ELR (cell line): ENCODE measurements around the gene ARFRP1.

Source experiments
- DNase-seq: peaks from one replicate; pipeline ENCODE4 v3.0.0-alpha.2; 2015; ENCODE audit warnings: low read depth

ARFRP1 gene

DNA sequence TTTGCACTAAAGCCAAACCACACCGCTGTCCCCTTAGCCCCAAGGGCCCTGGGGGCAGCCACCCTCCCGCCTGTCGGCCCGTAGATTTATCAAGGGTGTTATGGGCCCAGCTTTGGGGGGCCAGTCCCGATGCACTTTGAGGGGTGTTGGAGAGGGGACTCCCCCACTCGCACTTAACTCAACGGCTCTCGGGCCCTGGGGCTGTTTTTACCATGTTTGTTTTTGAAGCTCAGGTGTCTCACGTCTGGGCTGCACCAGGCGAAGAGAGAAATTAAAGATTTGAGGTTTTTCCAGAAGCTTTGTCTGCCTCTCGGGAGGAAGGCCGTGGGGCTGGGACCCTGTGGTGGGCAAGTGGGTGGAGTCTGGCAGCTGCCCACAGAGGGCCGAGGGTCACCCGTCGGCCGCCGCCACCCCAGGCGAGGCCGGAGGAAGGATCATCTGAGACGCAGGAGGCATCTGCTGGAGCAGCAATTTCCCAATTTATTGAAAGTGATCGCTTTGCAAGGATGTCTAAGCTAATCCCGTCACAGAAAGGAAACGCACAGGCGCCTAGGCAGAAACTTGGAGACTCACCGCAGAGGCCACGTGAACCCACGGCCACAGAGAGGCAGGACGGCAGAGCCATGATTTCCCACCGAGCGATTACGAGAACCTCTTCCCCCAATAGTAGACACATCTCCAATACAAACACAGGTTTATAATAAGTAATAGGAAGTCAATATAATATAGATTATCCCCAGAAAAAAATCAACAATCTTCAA lies 35.6 kb upstream of the ARFRP1 start:
- DNase-seq, result no peak

DNA sequence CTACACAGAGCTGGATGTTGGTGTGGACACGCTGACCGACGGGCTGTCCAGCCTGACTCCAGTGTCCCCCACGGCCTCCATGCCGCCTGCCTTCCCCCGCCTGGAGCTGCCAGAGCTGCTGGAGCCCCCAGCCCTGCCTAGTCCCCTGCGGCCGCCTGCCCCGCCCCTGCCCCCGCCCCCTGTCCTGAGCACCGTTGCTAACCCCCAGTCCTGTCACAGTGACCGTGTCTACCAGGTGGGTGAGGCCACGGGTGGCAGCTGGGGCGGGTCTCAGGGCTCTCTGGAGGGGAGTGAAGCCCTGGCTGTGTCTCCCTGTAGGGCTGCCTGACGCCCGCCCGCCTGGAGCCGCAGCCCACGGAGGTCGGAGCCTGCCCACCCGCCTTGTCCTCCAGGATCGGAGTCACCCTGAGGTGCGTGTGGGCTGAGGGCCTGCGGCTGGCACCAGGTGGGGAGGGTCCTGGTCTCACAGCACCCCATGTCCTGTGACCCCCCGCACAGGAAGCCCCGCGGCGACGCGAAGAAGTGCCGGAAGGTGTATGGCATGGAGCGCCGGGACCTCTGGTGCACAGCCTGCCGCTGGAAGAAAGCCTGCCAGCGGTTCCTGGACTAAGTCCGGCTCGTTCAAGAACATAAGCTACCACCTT lies 34.7 kb upstream of the ARFRP1 start:
- no peak for DNase-seq

DNA sequence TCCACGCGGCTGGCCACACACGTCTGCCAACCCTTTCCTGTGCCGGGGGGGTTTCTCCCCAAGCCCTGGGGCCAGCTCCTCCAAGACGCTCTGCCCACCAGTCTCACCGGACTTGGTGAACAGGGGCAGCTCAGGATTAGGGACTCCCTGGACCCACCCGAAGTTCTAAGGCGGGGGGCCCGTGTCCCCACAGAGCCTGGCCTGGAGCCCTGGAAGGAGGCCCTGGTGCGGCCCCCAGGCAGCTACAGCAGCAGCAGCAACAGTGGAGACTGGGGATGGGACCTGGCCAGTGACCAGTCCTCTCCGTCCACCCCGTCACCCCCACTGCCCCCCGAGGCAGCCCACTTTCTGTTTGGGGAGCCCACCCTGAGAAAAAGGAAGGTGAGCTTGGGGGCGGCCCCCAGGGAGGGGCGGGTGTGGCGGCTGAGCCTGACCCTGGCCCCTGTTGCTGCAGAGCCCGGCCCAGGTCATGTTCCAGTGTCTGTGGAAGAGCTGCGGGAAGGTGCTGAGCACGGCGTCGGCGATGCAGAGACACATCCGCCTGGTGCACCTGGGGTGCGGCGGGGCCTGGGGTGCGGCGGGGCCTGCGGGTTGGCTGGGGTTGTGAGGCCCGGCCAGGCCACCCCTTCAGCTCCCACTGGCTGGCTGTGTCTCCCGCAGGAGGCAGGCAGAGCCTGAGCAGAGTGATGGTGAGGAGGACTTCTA lies 34.1 kb upstream of the ARFRP1 start:
- no peak for DNase-seq

DNA sequence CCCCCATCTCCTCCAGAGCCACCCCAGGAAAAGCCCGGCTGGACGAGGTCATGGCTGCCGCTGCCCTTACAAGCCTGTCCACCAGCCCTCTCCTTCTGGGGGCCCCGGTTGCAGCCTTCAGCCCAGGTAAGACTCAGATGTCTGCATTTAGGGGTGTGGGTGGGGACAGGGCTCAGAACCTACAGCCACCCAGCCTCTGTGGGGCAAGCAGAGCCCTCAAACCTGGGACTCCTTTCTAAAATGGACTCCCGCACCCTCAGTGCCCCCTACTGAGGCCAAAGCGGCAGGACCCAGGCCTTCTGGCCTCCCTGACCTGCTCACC lies 33.5 kb upstream of the ARFRP1 start:
- DNase-seq, result no peak

DNA sequence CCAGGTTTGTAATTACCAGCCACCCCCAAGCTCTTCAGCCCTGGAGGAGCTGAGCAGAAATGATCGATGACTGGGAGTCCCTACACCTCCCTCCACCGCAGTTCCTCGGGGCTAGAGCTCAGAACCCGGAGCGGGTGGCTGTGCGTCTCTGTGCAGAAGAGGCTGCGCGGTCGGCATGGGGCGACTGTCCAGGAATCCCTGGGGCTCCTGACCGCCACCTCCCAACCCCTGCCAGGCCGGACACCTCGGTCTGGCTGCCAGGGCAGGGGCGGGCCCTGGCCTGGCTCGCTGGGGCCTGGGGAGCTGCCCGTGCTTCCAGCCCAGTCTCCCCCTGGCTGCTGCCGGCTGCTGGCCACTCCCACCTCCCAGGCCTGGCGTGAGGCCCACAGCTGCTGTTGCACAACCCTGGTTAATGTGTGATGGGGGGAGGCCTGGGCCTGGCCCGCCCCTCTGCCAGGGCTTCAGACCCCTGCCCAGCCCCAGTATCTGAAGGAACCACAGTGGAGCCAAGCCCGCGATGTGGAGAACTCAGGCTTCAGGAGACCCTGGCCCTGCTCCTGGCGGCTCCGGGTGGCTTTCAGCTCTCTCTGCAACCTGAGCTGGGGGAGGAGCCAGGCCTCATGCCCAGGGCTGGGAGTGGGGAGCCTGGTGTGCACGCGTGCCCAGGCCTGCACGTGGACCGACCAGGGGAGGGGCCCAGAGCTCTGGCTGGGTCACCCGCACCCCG lies 33.0 kb upstream of the ARFRP1 start:
- peak; percentile 89 for DNase-seq

DNA sequence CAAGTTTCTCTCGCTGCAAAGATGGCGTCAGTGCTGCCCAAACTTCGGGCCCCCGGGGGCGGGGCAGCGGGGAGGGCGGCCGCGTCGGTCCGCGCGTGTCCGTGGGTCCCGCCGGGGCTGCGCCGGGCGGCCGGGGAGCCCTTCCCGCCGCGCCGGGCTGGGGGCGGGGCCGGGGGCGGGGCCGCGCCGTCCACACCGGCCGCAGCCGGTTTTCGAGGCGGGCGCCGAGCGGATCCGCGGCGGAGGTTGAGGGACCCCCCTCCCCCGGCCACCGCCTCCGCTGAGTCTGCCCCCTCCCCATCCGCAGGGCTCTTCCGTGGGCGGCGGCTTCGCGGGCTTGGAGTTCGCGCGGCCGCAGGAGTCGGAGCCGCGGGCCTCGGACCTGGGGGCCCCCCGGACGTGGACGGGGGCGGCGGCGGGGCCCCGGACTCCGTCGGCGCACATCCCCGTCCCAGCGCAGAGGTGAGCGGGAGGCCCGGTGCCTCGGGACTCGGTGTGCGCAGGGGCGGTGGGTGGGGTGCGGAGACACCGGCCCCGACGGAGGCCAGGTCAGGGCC lies 32.4 kb upstream of the ARFRP1 start:
- DNase-seq, result peak; percentile 52

DNA sequence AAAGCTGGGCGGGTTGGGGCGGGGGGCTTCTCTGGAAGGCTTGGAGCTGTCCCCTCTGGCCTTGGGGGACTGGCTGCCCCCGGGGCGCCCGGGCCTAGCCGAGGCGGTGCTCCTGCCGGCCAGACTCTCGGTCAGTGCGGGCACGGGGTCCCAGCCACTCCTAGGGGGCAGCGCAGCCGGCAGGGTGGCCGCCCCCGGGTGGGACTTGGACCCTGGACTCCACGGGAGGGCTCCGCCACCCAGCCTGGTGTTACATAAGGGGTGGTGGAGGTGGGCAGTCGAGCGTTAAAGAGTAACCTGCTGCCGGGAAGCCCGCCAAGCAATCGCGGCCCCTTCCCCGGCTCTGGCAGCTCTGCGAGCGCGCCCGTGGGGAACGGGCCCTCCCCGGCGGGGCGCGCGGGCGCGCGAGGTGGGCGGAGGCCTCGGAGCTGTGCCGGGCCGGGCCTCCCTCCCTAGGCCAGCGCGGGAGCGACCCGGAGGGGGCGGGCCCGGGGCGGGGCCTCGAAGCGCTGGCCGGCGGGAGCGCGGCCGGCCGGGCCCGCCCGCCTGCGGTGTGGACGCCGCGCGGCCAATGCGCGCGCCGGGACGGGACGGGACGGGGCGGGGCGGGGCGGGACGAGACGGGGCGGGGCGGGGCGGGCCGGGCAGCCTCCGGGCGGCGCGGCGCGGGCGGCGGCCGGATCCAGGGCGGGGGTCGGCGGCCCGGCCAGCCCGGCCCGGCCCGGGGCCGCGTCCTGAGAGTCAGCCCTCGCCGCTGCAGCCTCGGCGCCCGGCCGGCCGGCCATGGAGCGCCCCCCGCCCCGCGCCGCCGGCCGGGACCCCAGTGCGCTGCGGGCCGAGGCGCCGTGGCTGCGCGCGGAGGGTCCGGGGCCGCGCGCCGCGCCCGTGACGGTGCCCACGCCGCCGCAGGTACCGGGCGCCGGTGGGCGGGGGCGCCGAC lies 31.6 kb upstream of the ARFRP1 start, which contains the start of gene SLC2A4RG:
TSS of gene SLC2A4RG (plus strand) at position 647 of the 940 bp plus-strand sequence. CDS start at position 784, 137 bp downstream.
- DNase-seq, result peak; percentile 87

DNA sequence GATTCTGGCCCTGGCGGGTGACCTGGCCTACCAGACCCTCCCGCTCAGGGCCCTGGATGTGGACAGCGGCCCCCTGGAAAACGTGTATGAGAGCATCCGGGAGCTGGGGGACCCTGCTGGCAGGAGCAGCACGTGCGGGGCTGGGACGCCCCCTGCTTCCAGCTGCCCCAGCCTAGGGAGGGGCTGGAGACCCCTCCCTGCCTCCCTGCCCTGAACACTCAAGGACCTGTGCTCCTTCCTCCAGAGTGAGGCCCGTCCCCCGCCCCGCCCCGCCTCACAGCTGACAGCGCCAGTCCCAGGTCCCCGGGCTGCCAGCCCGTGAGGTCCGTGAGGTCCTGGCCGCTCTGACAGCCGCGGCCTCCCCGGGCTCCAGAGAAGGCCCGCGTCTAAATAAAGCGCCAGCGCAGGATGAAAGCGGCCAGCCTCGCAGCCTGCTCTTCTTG lies 30.9 kb upstream of the ARFRP1 start:
- no peak for DNase-seq

DNA sequence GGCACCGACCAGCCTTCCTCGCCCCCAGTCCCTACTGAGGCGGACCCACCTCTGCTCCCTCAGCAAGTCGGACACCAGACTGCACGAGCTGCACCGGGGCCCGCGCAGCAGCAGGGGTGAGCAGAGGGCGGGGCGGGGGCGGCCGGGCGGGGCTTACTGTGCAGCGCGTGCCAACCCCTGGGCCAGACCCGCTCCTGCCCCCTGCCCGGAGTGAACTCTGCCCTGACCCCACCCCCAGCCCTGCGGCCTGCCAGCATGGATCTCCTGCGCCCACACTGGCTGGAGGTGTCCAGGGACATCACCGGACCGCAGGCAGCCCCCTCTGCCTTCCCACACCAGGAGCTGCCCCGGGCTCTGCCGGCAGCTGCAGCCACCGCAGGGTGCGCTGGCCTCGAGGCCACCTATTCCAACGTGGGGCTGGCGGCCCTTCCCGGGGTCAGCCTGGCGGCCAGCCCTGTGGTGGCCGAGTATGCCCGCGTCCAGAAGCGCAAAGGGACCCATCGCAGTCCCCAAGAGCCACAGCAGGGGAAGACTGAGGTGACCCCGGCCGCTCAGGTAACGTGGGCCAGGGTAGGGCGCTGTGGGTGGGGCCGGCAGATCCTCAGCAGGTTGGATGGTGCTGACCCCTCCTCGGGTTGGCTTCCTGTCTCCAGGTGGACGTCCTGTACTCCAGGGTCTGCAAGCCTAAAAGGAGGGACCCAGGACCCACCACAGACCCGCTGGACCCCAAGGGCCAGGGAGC lies 30.3 kb upstream of the ARFRP1 start:
- DNase-seq, result no peak

DNA sequence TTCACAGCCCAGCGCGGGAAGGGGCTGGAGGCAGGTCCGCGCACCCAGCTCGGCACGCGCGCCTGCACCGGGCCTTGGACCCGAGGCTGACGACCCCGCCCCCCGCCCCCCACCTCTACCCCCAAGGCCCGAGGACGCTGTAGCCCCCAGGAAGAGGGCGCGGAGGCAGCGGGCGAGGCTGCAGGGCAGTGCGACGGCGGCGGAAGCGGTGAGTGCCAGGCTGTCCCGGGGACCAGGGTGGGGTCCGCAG lies 29.8 kb upstream of the ARFRP1 start:
- no peak for DNase-seq

DNA sequence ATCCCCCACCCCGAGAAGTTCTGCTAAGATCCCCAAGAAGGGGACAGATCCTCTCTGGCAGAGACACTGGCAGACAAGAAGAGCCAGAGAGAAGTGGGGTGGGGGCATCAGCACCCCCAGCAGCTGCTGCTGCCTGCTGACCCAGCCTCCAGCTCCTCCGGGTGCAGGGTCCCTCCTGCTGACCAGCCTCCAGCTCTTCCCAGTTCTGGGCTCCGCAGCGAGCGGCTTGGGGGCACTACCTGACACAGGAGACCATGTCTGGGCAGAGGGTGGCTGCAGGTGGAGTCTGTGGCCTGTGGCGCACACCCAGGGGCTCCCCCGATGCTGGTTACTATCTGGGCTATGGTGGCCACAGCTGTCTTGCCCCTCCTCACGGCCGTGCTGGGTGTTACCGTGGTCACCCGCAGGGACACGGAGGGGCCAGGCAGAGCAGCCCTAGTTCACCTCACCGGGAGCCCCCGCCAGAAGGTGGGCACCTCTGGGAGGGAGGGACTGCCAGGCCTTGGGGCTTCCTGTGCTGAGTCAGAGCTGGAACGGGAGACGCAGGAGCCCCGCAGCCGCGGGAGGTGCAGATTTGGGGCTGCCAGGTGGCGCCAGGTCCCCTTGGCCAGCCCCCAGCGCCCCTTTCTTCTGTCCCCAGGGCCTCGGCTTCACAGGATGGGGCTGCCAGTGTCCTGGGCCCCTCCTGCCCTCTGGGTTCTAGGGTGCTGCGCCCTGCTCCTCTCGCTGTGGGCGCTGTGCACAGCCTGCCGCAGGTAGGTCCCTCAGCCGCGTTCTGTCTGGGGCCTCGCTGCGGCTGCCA lies 29.3 kb upstream of the ARFRP1 start:
- DNase-seq, result no peak

DNA sequence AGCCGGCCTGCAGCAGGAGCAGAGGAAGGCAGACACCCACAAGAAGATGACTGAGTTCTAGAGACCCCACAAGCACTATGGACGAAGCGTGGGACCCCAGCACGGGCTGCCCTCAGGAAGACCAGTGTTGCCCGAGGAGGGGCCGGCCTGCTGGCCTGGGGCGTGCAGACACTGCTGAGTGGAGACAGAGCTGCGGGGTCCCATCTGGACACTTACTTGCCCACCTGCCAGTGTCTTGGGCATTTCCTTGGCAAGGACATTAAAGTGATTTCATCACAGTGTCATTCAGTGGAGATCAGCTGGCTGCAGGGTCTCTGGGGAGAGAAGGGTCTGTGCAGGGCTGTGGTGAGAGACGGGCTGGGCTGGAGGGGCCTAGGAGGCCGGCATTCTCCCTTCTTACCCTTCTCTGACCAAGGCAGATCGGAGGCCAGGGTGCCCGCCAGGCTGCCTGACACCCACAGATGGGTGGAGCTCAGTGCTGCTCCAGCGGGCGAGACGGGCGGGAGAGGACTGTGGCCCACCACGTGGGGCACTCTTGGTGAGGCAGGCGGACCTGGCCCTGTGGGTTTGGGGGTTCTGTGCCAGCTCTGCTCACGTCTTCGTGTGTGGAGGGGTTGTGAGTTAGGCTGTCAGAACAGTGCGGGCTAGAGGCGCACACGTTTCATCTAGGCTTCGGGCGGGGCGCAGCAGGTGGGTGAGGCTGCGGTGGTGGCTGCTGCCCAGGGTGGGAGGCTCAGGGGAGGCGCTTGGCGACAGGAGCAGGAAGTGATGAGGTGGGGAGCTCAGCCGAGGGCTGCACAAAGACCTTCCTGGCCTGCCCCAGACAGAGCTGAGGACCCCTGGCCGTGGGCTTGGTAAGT lies 28.3 kb upstream of the ARFRP1 start, which contains the start of gene LIME1:
TSS of gene LIME1 (plus strand) at position 806 of the 860 bp plus-strand sequence. CDS start 886 bp downstream, outside the sequence.
- no peak for DNase-seq

DNA sequence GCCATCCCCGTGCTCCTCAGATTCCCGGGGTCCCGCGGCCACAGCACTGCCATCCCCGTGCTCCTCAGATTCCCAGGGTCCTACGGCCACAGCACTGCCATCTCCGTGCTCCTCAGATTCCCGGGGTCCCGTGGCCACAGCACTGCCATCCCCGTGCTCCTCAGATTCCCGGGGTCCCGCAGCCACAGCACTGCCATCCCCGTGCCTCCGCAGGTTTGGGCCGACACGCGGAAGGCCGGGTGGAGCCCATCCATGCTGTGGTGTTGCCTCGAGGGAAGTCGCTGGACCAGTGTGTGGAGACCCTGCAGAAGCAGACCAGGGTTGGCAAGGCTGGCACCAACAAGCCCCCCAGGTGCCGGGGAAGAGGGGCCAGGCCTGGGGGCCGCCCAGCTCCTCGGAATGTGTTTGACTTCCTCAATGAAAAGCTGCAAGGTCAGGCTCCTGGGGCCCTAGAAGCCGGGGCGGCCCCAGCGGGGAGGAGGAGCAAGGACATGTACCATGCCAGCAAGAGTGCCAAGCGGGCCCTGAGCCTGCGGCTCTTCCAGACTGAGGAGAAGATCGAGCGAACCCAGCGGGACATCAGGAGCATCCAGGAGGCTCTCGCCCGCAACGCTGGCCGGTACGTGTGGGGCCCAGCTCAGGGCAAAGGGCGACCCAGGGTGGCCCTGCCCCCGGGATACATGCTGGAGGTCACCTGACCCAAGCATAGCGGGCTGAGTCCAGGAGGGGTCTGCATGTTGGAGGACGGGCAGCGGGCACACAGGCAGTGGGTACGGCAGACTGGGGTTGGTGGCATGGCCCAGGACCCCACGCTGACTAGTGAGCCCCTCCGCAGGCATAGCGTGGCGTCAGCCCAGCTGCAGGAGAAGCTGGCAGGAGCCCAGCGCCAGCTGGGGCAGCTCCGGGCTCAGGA lies 27.4 kb upstream of the ARFRP1 start:
- DNase-seq, result no peak

DNA sequence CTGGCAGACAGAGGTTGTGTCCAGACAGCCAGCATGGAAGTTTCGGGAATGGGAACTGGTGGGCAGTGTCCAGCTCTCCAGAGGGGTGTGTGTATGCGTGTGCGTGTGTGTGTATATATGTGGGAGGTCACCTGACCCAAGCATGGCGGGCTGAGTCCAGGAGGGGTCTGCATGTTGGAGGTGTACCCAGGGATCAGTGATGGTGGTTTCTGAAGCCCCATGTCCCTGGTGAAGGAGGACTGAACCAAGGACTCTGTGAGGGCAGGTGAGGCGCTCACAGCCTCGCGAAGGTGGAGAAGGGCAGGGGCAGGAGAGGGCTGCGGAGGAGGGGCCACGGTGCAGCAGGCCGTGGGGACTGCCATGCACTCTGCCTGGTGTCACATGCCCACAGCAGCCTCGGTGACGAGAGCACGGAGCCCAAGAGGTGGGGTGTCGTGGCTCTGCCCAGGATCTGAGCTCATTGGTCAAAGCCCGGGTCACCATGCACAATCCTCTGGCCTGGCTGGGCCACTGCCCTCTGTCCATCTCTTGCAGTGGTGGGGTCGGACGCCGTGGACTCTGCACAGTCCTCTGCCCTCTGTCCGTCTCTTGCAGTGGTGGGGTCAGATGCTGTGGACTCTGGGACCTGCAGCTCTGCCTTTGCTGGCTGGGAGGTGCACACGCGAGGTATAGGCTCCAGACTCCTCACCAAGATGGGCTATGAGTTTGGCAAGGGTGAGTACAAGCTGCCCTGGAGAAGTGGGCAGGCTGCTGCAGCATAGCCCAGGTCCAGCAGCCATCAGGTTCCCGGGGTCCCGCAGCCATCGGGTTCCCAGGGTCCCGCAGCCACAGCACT lies 26.6 kb upstream of the ARFRP1 start:
- no peak for DNase-seq

DNA sequence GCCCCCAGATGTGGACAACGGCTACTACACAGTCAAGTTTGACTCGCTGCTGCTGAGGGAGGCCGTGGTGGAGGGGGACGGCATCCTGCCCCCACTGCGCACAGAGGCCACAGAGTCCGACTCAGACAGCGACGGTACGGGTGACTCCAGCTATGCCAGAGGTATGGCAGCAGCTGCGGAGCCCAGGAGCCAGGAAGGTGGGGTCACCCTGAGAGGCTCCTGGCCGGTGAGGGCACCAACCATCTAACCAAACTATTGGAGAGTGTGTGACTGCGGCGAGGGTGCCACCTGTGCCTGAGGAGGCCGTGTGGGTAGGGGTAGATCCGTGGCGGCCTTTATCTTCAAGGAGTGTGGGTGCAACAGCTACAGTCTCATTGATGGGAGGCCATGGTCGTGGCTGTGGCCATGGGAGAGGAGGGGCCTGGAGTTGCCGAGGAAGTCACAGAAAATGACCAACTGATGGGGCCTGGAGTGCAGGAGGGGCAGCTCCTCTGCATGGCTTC lies 25.9 kb upstream of the ARFRP1 start:
- no peak for DNase-seq

DNA sequence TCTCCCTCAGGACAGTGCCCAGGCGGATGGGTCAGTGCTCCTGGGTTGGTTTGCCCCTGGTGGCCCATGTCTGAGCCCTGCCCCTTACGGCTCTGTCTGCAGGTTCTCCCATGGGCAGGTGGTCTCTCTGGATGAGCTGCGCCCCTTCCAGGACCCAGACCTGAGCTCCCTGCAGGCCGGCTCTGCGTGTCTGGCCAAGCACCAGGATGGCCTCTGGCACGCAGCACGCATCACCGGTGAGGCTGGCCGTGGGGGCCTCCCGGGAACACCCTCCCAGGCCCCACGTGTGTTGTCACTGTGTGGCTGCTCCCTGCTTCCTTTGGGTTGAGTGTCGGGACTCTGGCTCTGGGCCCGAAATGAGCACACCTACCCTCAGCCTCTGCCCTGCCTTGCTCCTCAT lies 25.3 kb upstream of the ARFRP1 start:
- no peak for DNase-seq
